ENCODE data around the gene ITGB3BP.
"Not testable (repeated sequence)": the region's sequence is repeated elsewhere in the genome, so short reads cannot be mapped to it uniquely, and the experiment has no call there.

ITGB3BP gene, protein sequence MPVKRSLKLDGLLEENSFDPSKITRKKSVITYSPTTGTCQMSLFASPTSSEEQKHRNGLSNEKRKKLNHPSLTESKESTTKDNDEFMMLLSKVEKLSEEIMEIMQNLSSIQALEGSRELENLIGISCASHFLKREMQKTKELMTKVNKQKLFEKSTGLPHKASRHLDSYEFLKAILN

DNA sequence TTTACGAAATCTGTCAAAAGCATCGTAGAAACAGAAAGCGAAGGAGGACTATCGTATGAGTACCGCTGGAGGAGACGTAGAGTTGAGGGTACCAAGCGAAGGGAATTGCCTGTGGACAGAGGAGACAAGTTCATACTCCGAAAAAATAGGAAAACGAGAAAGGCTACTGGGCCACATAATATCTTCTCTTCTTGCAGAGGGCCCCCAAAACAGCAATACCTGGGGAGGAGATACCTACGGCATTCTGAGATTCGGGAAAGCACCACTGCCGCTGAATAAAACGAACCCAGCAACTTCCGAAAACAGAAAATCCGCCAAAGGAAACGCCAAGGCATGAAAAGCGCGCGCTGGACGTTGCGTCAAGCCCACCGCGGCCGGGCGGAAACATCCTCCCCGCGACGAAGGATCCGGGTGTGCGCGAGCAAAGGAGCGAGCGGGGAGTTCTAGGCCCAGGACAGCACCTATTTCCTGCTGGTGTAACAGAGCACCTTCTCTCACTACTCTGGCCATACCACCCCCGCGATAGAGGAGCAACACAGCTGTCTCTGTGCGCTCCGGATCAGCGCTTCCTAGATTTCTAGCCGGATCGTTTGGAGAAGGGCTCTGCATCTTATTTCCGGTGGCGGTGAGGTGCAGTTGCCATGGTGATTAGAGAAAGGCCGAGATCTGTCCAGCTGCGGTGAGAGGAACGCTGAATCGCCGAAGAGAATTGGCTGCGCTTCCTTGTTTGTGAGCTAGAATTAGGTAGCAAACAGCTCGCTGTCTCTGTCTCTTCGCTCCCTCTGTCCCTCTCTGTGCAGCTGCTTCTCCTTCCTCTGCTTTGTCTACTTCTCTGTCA lies at the start of gene ITGB3BP, which contains the start of gene EFCAB7:
TSS of gene ITGB3BP (minus strand) at position 335 of the 838 bp plus-strand sequence. CDS start at position 243, 92 bp downstream.
TSS of gene EFCAB7 (plus strand) at position 635 of the 838 bp plus-strand sequence. CDS start 2,048 bp downstream, outside the sequence.
- DNase-seq (ENCODE audit: low spot score) = peak; percentile 91

DNA sequence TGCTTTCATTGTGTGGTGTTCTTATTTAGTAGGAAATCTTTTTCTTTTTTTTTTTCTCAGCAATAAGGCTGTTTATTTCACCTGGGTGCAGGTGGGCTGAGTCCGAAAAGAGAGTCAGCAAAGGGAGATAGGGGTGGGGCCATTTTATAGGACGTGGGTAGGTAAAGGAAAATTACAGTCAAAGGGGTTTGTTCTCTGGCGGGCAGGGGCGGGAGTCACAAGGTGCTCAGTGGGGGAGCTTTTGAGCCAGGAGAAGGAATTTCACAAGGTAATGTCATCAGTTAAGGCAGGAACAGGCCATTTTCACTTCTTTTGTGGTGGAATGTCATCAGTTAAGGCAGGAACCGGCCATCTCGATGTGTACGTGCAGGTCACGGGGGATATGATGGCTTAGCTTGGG lies 49.7 kb upstream of the ITGB3BP start:
- DNase-seq (ENCODE audit: low spot score) = not testable (repeated sequence)

DNA sequence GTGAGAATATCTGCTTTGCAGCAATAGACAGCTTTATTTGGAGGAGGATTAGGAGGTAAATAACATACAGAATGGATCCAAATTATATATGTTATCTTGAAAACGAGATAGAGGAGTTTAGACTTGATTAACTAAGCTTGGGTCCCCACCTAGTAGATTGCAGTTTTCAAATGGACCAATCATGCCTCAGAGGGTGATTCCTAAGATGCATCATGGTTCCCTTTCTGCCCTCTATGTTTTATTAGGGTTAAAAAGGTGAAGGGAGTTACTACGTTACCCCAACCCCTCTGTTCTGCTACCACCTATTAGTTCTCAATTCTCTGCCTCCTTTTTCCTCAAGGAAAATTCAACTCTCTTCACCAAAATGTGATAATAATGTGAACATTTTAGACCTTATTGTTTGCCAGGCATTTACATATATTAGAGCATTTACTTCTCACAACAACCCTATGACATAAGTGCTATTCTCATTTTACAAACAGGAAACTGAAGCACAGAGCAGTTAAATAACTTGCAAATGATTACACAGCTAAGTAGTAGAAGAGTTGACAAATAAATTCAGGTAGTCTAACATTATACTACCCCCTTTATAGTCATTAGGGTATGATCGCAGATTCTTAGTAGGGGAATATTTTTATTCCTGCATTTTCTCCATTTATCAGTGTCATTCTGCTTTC lies 46.8 kb upstream of the ITGB3BP start:
- no peak for DNase-seq (ENCODE audit: low spot score)

DNA sequence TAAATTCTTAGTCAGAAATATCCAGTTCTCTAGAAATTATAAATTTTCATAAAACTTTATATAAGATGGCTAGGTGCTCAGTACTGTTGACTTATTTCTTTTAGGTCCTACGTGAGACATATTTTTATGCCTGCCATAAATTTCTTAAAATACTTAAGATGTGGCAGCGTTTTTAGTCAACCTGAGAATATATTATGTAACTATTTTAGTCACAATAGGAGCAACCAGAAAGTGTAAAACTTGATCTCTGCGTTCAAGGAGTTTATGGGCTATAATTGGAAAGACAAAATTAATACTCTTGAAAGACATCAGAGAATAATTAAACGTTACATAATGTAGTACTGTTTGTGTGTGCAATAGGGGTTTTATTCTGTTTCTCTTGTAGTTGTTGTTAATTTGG lies 46.0 kb upstream of the ITGB3BP start:
- DNase-seq (ENCODE audit: low spot score) = no peak

DNA sequence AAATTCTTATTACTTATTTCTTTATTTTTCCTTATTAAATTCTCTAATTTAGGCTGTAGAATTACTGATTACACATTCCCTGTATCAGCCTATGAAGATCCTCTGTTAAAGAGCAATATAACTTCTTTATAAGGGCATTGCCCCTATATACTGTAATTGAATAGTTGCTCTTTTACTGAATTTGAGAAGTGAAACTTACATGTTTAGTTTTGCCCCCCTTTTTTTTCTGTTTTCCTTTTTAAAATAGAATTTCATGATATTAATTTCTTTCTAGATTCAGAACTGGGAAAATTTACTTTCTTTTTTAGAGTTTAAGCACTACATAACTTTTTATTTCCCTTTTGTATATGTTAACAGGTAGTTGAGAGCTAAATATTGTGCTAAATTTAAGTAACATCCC lies 40.7 kb upstream of the ITGB3BP start:
- no peak for DNase-seq (ENCODE audit: low spot score)

DNA sequence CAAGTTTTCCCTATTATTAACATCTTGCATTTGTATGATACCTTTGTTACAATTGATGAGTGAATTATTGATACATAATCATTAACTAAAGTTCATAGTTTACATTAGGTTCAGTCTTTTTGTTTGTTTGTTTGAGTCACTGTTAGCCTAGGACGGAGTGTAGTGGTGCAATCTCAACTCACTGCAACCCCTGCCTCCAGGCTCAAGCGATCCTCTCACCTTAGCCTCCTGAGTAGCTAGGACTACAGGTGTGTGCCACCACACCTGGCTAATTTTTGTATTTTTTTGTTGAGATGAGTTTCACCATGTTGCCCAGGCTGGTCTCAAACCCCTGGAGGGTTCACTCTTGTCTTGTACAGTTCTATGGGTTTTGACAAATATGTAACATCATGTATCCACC lies 36.3 kb upstream of the ITGB3BP start:
- no peak for DNase-seq (ENCODE audit: low spot score)

DNA sequence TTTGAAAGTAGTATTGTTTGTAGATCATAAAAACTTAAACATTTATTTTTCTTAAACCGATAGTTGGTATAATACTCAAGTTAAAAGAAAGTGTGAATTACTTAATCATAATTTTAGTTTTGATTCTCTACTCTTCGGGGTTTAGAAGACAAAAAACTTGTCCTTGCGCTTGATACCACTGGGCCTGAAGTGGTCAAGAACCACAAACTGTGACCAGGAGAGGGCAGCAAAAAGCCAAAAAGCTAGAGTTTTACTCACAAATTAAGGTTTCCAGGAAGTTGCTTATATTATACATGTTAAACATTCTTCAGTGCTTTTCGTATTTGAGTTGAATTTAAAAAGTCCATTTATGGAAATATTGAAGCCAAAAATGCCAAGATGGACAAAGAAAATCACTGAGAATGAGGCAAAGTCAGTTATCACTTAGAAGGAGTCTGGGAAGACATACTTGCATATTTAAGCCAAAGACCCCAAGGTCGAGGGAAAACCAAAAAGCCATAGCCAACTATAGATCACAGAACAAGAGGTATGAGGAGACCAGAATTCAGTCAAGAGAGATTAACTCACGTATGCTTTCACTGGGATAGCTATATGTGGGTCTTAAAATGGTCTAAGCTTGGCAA lies 34.5 kb upstream of the ITGB3BP start:
- DNase-seq (ENCODE audit: low spot score) = peak; percentile 55

DNA sequence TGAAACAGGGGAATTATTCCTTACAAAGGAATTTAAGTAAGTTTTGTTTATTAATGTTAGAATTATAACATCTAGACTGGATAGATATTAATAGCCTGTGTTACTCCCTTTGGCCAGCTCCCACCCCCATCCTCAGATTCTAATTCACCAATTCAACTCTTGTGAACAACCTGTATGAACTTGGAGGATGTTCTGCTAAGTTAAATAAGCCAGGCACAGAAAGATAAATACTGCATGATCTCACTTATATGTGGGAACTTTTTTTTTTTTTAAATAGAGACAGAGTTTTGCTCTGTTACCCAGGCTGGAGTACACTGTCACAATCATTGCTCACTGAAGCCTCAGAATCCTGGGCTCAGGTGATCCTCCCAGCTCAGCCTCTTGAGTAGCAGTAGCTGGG lies 32.5 kb upstream of the ITGB3BP start:
- no peak for DNase-seq (ENCODE audit: low spot score)

DNA sequence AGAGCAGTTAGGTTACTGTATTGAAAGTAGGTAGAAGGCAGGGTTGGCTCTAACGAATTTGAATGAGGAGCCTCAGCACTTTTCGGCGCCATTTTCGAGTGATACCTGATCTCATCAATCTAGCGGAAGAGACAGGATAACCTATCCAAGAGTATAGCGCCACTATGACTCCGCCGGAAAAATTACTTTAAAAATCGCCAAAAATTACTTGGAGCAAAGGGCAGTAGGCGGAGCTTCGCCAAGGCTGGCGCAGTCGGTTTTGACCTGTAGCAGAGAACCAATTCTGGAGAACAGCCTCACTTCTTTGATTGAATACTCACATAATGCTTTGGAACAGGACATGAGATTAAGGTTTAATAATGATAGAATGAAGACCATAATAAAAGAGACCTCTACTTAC lies 25.9 kb upstream of the ITGB3BP start:
- DNase-seq (ENCODE audit: low spot score) = no peak

DNA sequence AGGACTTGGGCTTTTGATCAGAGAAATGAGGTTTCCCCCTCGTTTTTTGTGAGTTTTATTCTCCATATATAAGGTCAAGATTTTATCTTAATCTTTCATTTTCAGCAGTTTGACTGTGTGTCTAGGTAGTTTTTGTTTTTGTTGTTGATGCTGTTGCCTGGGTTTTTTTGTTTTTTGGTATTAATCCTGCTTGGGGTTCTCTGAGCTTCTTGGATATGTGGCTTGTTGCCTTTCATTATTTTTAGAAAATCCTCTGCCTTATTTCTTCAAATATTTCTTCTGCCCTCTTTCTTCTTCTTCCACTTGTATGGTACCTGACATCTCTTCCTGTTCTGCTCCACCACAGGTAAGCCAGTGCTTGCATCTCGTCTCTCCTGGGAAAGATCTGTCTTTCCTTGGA lies 25.3 kb upstream of the ITGB3BP start:
- DNase-seq (ENCODE audit: low spot score) = no peak

DNA sequence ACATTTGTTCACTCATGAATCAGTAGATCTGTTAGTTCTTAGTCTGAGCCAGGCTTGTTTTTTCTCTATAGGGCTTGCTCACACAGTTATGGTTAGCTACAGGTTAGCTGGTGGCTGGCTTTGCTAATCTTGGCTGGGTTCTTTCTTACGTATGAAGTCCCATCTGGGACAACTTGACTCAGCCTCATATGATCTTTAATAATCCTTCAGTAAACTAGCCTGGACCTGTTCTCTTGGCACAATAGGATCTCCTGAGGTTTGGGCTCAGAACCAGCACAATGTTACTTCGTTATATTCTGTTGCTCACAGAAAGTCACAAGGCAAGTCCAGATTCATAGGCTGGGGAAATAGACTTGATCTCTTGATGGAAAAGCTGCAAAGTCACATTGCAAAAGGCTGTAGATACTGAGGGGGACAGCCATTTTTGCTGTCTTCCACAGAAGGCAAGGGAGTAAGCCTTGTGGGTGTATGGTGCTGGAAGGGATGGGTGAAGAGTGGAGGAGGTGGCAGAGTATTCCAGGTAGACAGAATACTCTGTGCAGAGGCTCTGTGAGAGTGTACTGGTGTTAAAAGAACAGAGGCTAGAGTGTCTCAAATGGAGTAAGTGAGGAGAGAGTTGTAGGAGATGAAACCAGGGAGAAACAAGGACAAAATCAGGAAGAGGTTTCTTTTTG lies 24.7 kb upstream of the ITGB3BP start:
- DNase-seq (ENCODE audit: low spot score) = peak; percentile 26

DNA sequence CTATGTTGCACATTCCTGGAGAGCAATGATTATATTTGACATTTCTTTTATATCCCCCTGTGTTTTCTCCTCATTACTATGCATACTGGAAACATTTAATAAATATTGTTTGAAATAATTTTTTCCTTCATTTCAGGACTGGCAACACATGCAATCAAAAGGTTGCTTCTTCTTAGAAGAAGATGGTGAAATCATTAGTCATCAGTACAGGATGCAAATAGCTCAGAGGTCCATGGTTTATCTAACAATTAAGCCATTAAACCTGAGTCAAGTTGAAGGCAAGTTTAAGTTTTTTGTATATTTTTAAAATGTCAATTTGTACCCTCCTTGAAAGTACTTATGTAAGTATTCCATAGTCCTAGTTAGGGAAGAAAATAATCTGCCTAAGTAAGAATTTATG lies 22.8 kb upstream of the ITGB3BP start:
- peak; percentile 19 for DNase-seq (ENCODE audit: low spot score)

DNA sequence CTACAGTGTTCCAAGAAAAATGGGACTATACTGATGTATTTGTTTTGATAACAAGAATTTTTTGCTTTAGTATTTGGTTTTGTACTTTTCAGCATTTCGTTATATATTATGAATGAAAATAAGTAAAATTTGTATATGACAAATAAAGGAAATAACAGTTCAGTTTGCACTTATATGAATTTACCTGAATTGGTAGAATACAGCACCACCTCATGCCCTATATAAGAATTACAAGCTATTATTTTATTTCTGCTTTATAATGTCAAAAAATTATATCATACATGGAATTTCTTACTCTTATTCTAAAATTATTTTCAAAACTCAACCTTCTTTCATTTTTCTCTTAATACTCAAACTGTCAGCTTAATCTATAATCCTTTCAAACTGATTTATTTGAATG lies 14.9 kb upstream of the ITGB3BP start:
- DNase-seq (ENCODE audit: low spot score) = peak; percentile 14

DNA sequence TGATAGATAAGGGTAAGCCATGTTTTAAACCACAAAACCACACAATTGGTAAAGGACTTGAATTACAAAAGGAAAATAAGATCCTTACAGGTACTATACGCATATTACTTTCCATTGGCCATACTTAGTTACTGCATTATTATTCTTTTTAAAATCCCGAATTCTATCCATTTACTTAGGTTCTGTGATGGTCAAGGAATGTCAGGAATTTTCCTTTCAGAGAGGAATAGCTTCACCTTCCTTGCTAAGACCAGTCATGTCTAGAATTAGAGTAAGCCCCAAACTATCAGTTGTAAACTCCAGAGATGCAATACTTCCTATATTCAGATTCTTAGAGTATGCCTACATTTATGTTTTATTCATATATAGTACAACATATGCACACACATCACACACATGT lies 14.0 kb upstream of the ITGB3BP start:
- DNase-seq (ENCODE audit: low spot score) = no peak

DNA sequence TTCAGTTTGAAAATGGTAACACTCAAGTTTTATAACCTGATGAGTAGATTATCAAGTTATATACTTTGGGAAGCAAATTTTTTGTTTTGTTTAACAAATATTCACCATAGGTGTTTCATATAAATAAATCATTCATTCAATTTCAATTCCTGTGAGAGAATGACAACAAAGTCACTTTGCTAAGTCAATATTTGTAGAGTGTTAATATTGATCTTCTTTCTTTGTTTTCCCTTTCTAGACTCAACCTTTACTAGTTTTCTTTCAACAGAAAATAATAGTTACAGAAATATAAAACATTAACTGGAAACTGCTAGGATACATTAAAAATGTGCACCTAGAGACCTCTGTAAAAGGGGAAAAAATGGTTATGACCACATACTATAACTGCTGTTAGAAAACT lies 11.4 kb upstream of the ITGB3BP start:
- no peak for DNase-seq (ENCODE audit: low spot score)

DNA sequence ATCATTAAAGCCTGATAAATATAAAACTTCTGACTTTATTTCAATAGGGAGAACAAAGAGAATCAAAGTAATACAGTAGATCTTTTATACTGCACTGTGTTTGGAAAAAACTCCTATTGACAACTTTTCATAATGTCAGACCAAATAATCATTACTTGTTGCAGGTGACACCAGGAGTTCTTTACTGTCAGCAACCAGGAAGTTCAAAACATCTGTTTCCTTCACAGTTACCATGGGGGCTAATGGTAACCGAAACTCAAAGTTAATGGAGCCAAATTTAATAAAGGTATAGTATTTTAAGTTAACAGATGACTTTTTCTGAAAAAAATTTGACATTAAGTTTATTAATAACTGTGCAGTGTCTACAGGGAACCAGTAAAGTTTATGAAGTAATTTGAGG lies 10.9 kb upstream of the ITGB3BP start:
- no peak for DNase-seq (ENCODE audit: low spot score)

DNA sequence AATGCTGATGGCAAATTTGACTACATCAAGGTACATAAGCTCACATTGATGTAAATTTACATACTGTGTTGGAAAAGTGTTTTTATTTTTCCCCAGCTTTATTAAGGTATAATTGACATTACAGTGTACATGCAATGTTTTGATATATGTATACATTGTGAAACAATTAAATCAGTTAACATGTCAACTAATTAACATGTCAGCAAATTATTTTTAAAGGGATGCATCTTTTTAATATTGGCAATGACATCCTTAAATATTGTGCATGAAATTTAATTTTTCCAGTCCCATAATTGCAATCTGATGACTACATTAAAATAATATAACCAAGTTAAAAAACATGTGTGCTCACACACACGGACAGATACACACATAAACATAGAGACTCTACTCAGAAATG lies 9.7 kb upstream of the ITGB3BP start:
- DNase-seq (ENCODE audit: low spot score) = no peak

DNA sequence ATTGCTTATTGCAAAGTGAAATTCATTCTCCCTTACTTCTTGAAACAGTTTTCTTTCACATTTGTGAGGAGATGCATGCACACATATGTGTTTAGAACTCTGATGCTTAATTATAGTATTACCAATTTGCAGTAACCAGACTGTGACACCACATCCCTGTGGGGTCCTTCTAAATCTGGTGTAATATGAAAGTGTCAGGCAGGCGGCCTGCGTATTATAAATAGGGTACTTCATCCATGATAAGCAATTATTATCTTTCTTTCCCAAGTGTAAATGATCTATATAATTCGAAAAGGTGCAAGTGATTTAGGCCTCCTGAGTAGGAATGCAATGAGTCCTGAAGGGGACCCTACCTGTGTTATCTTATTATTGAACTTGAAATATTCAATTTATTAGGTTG lies 1.2 kb upstream of the ITGB3BP start:
- no peak for DNase-seq (ENCODE audit: low spot score)

DNA sequence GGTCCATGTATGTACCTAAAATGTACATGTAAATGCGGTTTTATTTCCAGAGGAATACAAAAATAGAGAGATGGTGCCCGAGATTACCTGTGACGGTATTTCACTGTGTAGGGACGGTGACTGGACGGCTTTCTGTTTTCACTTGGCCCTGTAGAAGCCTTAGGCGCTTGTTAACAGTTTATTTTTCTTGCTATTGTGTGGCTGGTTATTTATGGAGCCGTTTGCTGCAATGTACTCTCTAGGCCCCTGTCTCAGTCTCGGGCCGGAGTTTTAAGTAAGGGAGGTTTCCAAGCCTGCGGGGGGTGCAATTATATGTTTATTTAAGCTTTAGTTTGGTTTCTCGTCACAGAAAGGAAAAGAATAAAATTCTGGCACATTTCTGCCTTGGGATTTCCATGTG lies 713 bp upstream of the ITGB3BP start:
- DNase-seq (ENCODE audit: low spot score) = peak; percentile 6

DNA sequence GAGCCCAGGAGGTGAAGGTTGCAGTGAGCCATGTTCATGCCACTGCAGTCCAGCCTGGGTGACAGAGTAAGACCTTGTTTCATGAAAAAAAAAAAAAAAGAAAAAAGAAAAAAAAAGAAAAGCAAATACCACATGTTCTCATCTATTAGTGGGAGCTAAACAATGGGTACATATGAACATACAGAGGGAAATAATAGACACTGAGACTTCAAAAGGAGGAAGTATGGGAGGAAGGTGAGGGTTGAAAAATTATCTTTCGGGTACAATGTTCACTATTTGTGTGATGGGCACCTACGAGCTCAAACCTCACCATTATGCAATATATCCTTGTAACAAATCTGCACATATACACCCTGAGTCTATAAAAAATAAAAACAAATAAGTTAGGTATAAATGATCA lies 6.4 kb downstream of the ITGB3BP start:
- DNase-seq (ENCODE audit: low spot score) = no peak

DNA sequence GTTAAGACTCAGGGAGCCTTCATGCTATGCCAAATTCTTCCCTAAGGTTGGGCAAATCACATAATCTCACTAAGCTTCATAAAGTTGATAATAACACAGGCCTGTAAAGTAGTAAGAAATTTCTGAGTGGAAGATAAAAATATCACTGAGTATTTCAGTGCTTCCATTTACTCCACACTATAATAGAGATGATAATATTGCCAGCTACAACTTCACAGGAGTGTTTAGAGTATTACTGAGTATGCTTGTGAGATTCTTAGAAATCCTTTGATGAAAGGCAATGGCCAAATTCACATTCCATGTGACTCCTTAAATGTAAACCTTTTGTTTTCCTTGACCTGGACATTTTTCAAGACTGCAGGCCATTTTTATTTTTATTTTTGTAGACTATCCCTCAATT lies 10.4 kb downstream of the ITGB3BP start:
- DNase-seq (ENCODE audit: low spot score) = no peak

DNA sequence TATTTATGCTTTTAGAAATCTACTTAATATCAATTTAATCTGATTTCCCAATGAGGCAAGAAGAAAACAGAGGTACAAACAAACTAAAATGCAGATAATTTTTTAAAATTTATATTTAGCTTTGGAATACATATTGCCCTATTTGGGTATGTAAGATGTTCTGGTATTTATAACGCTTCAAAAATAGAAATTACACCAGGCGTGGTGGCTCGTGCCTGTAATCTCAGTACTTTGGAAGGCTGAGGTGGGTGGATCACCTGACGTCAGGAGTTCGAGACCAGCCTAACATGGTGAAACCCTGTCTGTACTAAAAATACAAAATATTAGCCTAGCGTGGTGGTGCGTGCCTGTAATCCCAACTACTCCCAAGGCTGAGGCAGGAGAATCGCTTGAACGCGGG lies 13.3 kb downstream of the ITGB3BP start:
- DNase-seq (ENCODE audit: low spot score) = no peak

Data from GM03348 (cell line).